Memory B cell (primary cell): ENCODE results near the gene KREMEN1.

Source experiments
- ATAC-seq: fragments of 150-1000 bp; cut with Tn5 transposase; 2 replicates; pipeline ENCODE4 v1.10.0; 2021; ENCODE audit warnings: low read depth, mild to moderate bottlenecking, moderate library complexity
- DNase-seq, 2 donors: peaks; one replicate each; pipeline ENCODE4 v3.0.0; 2022; ENCODE audit warnings: low spot score in 2 of 2
- H3K27ac Mint-ChIP-seq: one replicate; pipeline ENCODE4 v1.8.0; 2022; ENCODE audit warnings: mild to moderate bottlenecking, moderate library complexity, mixed read lengths
- H3K27me3 Mint-ChIP-seq: one replicate; pipeline ENCODE4 v1.8.0; 2022; ENCODE audit warnings: mixed read lengths
- H3K36me3 Mint-ChIP-seq: one replicate; pipeline ENCODE4 v1.8.0; 2022; ENCODE audit warnings: mild to moderate bottlenecking, mixed read lengths
- H3K4me1 Mint-ChIP-seq: one replicate; pipeline ENCODE4 v1.8.0; 2022; ENCODE audit warnings: mixed read lengths
- H3K4me3 Mint-ChIP-seq: one replicate; pipeline ENCODE4 v1.8.0; 2022; ENCODE audit warnings: mild to moderate bottlenecking, moderate library complexity, mixed read lengths
- H3K9me3 Mint-ChIP-seq: one replicate; pipeline ENCODE4 v1.8.0; 2022; ENCODE audit warnings: mixed read lengths

KREMEN1 gene

DNA sequence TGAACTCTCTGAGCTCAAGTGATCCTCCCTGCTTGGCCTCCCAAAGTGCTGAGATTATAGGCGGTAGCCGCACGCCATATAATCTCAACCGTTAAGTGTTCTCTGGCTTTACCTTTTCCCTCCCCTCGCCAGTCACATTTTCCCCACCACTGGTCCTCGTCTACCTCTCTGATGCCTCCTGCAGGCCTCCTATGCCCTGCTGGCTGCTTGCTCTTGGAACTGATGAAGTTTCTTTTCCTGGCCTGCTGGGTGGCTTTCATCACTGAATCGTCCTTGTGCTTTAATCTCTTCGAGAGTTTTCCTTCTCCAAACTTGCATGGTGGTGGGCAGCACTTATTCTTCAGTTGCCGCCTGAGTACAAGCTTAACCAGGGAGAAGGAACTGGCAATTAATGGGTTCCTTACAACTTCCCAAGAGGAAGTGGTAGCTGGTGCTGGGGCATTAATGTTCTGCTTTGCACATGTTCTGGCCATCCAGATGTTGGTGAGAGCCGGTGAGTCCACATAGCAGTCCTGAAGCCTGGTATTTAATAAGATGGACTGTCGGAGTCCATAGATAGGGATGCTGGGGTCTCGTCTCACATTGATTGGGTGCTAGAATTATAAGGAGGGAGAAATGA, 12.5 kb upstream of the KREMEN1 start:
- peaks cover 15% of the 10 kb centered on the region for H3K27me3 Mint-ChIP-seq
- H3K9me3 Mint-ChIP-seq, result no peaks in the 10 kb centered on the region
- H3K27ac Mint-ChIP-seq, result no peak overlapping the region
- DNase-seq (no peak), ATAC-seq (no peak)
- peaks cover under 1% of the 10 kb centered on the region for H3K4me1 Mint-ChIP-seq
- H3K4me3 Mint-ChIP-seq, result no peak overlapping the region
- H3K36me3 Mint-ChIP-seq, result no peaks in the 10 kb centered on the region

DNA sequence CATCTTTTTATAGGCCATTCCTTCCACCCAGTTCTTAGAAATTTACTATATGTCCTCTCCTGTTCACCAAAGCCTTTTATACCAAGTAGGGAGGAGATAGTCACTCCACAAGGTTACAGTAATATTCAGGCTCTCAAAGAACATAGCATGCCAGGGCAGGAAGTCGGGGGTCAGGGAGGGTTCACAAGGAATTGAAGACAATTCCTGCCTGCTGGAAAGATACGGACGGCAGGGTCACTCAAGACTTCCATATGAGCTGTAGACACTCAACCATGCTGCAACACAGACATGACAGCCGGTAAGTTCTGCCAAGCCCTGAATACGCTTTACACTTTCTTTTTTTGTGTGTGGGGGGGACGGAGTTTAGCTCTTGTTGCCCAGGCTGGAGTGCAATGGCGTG, 11.9 kb upstream of the KREMEN1 start:
- H3K27ac Mint-ChIP-seq, result no peak overlapping the region
- peaks cover 15% of the 10 kb centered on the region for H3K27me3 Mint-ChIP-seq
- no peaks in the 10 kb centered on the region for H3K36me3 Mint-ChIP-seq
- no peak for ATAC-seq
- no peaks in the 10 kb centered on the region for H3K9me3 Mint-ChIP-seq
- peaks cover 4% of the 10 kb centered on the region for H3K4me1 Mint-ChIP-seq
- DNase-seq, result no peak
- H3K4me3 Mint-ChIP-seq, result no peak overlapping the region

DNA sequence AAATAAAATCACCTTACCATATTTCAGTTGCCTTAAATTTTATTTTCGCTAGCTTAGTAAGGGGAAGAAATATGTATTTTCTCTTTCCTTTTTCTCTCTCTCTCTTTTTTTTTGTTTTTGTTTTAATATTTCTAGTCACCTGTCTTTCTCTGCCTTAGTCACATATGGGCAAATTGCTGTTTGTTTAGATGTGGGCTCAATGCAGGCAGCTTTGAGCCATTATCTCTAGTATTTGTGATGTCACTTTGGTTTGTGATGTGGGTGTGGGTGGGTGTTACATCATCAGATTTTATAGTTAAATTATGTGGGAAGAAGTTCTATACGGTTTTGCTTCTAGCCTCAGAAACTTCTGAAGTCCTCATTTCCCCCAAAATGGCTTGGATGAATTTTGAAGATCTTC, 11.1 kb upstream of the KREMEN1 start, which contains the start of gene C22orf31:
Gene C22orf31 (minus strand): TSS at position 59 of the 400 bp plus-strand sequence. CDS start 39 bp downstream, at position 20.
- DNase-seq (no peak), ATAC-seq (no peak)
- no peak within 1 kb of the TSS for H3K27ac Mint-ChIP-seq
- no peaks in the 10 kb centered on the region for H3K36me3 Mint-ChIP-seq
- peaks cover 16% of the 10 kb centered on the region for H3K27me3 Mint-ChIP-seq
- no peak within 1 kb of the TSS for H3K4me3 Mint-ChIP-seq
- H3K4me1 Mint-ChIP-seq, result peaks cover 7% of the 10 kb centered on the region
- H3K9me3 Mint-ChIP-seq, result no peaks in the 10 kb centered on the region

DNA sequence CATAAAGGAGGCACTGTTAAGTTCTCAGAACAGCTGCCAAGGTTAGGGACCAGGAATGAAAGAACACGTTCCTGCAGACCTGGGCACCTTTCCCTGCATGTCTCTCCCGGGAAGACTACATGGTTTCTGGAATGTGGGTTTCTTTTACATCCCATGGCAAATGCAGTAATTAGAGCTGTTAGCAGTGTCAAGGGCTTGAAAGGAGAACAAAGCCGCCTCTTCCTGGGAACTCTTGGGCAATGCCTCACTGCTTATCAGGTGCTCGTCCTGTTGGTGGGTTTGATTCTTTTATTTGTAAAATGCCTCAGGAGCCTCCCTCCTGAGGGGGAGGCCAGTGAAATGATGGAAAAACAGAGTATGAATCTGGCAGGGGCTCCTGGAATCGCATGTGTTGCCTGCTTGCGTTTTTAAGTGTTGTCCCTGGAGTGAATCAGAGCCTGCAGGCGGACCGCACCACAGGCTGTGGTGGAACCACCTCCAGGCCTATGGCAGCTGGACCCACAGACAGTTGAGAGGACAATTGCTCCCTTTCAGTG, 10.5 kb upstream of the KREMEN1 start:
- Mint-ChIP-seq H3K9me3 (no peaks in the 10 kb centered on the region), H3K36me3 (no peaks in the 10 kb centered on the region), H3K27ac (no peak overlapping the region), H3K4me1 (peaks cover 8% of the 10 kb centered on the region), H3K27me3 (peaks cover 18% of the 10 kb centered on the region), H3K4me3 (no peak overlapping the region)
- no peak for DNase-seq
- ATAC-seq, result no peak

DNA sequence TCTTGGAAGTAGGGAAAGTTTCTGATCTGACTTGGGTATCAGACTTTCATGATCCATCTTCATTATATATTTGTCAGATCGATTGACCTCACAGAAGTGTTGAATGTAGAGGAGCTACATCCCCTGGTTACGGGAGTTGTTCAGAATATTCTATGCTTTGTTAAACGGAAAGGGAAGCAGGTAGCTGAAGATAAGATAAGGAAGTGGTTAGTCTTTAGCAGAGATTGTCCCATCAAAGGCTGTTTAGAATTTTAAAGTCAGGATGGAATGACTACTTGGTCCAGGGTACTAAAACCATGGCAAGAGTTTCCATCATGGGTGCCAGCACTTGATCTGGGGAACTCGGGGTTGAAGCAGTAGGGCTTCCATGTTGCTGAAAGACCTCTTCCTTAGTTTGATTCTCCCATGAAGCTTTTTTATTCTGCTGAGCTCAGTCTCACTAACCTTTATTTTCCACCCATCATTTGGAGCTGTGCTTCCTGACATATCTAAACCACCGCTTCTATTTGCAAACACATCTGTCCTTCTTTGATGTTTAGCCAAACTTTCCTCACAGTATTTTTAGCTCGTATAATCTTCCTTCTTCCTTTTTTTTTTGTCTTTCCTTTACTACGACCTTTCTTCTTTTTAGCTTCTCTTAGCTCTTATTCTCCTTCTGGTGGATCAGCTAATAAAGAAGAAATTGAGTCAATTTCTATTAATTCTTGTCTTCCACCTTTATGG, 7.2 kb upstream of the KREMEN1 start:
- peaks cover 21% of the 10 kb centered on the region for H3K27me3 Mint-ChIP-seq
- no peaks in the 10 kb centered on the region for H3K9me3 Mint-ChIP-seq
- peaks cover 8% of the 10 kb centered on the region for H3K4me1 Mint-ChIP-seq
- ATAC-seq, result no peak
- no peaks in the 10 kb centered on the region for H3K36me3 Mint-ChIP-seq
- DNase-seq, result no peak
- H3K4me3 Mint-ChIP-seq, result no peak overlapping the region
- H3K27ac Mint-ChIP-seq, result no peak overlapping the region

DNA sequence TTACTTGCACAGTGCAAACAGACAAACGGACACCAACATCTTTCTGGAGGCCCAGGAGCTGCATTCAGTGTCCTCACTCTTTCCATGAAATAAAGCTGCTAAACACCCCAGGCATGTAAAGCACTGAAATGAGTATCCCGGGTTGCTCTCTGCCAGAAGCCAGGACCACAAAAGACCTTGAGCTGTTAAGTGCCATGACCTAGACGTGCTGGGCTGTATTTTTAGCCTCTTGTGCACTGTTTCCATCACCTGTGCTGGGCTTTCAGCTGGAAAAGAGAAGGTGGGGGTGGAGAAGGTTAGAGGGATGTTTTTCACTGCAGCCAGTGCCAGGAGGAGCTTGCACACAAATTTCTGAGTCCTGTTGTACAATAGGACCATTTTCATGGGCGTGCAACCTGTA, 3.4 kb upstream of the KREMEN1 start:
- Mint-ChIP-seq H3K4me3 (no peak overlapping the region), H3K9me3 (no peaks in the 10 kb centered on the region), H3K27me3 (peaks cover 22% of the 10 kb centered on the region), H3K36me3 (no peaks in the 10 kb centered on the region), H3K4me1 (peaks cover 24% of the 10 kb centered on the region), H3K27ac (no peak overlapping the region)
- no peak for ATAC-seq
- DNase-seq, result no peak

DNA sequence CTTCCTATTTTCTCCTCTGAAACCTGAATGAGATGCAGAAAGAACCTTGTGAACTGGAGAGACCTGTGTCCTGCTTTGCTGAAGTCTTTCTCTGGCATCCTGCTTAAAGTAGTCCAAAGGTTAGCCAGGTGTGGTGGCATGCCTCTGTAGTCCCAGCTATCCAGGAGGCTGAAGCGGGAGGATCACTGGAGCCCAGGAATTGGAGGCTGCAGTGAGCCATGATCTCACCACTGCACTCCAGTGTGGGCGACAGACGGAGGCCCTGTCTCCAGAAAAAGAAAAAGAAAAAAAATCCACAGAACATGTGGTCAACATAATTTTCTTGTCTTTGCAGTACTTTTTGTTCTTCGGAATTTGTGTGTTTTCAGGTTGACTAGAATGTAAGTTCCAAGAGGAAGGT, 2.3 kb upstream of the KREMEN1 start:
- no peaks in the 10 kb centered on the region for H3K36me3 Mint-ChIP-seq
- no peak overlapping the region for H3K27ac Mint-ChIP-seq
- peaks cover 27% of the 10 kb centered on the region for H3K27me3 Mint-ChIP-seq
- DNase-seq (no peak), ATAC-seq (no peak)
- H3K9me3 Mint-ChIP-seq, result no peaks in the 10 kb centered on the region
- H3K4me3 Mint-ChIP-seq, result no peak overlapping the region
- peaks cover 22% of the 10 kb centered on the region for H3K4me1 Mint-ChIP-seq

DNA sequence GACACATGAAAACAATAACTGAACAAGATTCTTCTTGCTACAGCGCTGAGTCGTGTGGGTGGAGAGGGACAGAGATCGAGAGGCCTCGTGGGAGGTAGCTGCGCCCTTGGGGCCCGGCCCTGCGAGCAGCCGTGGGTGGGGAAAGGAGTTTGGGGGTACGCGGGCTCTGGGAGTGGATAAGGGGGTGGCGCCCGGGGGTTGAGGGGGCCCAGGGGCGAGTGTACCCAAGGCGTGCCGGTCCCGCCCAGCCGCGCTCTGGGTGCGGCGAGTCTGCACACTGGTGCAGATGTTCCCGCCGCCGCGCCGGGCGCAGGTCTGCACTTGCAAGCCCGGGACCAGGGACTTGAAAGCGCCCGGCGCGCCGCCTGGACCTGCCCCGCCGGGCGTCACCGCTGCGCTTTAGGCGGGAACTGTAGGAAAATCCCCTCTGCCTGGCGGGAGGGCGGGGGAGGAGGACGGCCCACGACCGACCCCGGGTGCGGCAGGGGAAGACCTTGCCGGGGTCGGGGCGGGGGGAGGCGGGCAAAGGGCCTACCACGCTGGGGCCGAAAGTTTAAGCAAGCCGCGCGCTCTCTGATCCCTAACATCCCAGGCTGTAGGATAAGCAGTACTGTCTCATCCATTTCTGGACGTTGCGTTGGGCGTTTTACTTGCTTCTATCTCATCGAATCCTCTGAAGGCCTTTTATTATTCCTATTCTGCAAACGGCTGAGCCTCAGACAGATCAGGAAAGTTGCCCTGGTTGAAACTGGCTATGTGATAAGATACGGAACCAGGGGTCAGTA, 1.4 kb upstream of the KREMEN1 start:
- no peaks in the 10 kb centered on the region for H3K9me3 Mint-ChIP-seq
- H3K4me3 Mint-ChIP-seq, result peak overlapping the region; percentile 71
- peak in 1 of 2 donors; percentile 30 for DNase-seq
- no peak overlapping the region for H3K27ac Mint-ChIP-seq
- no peak for ATAC-seq
- H3K27me3 Mint-ChIP-seq, result peaks cover 33% of the 10 kb centered on the region
- peaks cover 18% of the 10 kb centered on the region for H3K4me1 Mint-ChIP-seq
- H3K36me3 Mint-ChIP-seq, result no peaks in the 10 kb centered on the region

DNA sequence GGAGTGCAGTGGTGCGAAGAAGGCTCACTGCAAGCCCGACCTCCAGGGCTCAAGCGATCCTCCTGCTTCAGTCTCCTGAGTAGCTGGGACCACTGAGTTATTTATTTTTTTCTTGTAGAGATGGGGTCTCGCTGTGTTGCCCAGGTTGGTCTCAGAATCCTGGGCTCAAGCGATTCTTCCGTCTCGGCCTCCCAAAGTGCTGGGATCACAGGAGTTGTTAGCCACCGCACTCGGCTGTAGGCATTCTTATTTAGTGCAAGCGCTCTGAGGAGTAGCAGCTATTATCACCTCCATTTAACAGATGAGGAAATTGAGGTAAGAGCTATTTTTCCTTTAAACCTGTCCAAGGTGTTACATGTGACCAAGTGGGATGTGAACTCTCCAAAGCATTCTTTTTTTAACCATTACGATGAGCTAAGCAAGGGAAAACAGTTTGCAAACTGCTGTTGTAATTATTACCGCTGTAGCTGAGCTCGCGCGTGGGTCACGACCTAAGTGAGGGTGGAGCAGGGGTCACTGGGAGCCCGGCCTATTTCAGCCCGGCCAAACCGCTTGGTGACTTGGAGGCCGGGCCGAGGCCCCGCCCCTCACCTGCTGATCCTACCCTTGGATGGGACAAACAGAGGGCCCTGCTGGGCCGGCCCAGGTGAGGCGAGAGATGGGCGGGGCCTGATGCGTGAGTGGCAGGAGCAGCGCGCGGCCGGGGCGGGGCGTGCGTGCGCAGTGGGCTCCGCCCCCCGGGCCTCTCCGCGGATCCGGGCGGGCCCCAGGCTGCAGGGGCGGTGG, 449 bp upstream of the KREMEN1 start:
- DNase-seq, result peak; percentile 67 to 76
- ATAC-seq, result peak; percentile 98
- H3K4me3 Mint-ChIP-seq, result peak overlapping the region; percentile 70
- peaks cover 16% of the 10 kb centered on the region for H3K4me1 Mint-ChIP-seq
- H3K9me3 Mint-ChIP-seq, result no peaks in the 10 kb centered on the region
- H3K27ac Mint-ChIP-seq, result no peak overlapping the region
- peaks cover 31% of the 10 kb centered on the region for H3K27me3 Mint-ChIP-seq
- no peaks in the 10 kb centered on the region for H3K36me3 Mint-ChIP-seq

DNA sequence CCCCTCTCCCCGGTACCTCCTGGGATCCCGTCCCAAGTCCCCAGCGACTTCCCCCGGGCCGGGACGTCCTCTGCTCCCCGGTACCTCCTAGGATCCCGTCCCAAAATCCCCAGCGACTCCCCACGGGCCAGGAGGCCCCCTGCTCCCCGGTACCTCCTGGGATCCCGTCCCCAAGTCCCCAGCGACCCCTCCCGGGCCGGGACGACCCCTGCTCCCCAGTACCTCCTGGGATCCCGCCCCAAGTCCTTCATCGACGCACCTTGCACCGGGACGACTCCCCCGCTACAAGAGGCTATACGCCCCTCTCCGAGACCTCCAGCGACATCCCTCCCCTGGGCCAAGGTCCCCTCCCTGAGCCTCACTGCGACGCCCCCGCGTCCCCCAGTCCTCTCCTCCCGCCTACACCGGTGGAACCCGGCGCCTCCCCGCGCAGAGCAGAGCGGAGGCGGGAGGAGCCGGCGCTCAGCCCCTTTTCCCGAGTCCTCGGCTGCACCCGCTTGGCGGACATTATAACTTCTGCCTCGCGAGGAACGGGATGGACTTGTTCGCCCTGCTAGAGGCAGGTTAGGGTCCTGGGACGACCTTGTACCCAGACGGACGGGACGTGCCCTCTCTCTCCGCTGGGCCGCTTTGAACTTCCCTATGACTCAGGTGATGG, 912 bp downstream of the KREMEN1 start:
- H3K4me1 Mint-ChIP-seq, result peaks cover 16% of the 10 kb centered on the region
- H3K9me3 Mint-ChIP-seq, result no peaks in the 10 kb centered on the region
- peaks cover 30% of the 10 kb centered on the region for H3K27me3 Mint-ChIP-seq
- no peaks in the 10 kb centered on the region for H3K36me3 Mint-ChIP-seq
- peak in 1 of 2 donors; percentile 26 for DNase-seq
- H3K27ac Mint-ChIP-seq, result no peak overlapping the region
- peak overlapping the region; percentile 59 for H3K4me3 Mint-ChIP-seq
- ATAC-seq, result no peak

DNA sequence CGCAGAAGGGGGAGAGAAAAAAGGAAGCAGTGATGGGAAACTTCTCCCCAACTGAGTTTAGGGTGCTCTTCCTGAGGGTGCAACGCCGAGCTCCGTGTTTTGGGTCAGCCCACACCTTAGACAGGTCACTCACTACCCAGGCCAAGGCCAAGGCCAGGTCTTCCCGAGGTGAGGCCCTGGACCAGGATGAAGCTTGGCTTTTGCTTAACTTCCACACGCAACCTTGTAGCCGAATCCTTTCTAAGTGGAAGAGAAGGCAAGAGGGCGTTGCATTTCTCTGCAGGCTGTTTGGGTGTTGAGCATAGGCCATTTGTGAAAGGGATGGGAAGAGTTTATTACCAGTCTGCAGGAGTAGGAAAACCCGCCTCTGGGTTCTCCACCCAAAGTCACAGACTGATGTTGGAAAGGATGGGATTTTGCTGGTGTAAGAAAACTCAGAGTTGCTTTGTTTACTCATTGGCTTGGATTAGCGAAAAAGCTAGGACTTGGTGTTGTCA, 1.5 kb downstream of the KREMEN1 start:
- ATAC-seq (no peak), DNase-seq (no peak)
- H3K4me3 Mint-ChIP-seq, result peak overlapping the region; percentile 59
- H3K36me3 Mint-ChIP-seq, result no peaks in the 10 kb centered on the region
- H3K4me1 Mint-ChIP-seq, result peaks cover 16% of the 10 kb centered on the region
- H3K27me3 Mint-ChIP-seq, result peaks cover 29% of the 10 kb centered on the region
- no peak overlapping the region for H3K27ac Mint-ChIP-seq
- no peaks in the 10 kb centered on the region for H3K9me3 Mint-ChIP-seq

DNA sequence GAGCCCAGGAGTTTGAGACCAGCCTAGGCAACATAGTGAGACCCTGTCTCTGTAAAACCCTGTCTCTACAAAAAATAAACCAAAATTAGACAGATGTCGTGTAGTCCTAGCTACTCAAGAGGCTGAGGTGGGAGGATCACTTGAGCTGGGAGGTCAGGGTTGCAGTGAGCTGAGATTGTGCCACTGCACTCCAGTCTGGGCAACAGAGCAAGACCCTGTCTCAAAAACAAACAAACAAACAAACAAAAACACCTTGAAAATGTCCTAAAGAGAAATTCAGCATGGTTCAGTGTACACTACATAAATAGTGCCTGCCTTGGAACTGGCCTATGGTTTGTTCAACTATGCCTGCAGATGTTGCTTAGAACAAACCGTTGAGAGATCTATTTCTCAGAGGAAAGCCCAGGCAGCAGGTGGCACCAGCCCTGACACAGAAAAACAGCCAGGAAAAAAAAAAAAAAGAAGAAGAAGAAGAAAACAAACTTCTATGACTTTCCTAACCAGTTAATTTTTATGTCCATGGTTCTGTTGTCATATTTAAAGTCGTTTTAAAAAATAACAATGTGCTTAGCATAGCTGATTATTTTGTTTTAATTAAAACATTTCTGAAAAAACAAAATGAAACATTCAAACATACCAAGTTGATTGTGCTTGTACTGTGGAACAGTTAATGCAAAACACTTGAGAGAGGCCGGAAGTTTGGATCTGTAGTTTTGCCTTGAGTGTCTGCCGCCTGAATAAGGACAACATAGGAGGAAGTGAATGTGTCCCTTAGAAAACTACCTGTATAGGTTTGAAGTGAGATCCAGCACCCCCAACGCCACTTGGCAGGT, 5.4 kb downstream of the KREMEN1 start:
- H3K4me1 Mint-ChIP-seq, result peaks cover 9% of the 10 kb centered on the region
- ATAC-seq, result no peak
- H3K27me3 Mint-ChIP-seq, result peaks cover 20% of the 10 kb centered on the region
- H3K36me3 Mint-ChIP-seq, result no peaks in the 10 kb centered on the region
- no peaks in the 10 kb centered on the region for H3K9me3 Mint-ChIP-seq
- no peak overlapping the region for H3K4me3 Mint-ChIP-seq
- no peak overlapping the region for H3K27ac Mint-ChIP-seq
- DNase-seq, result no peak
